ENCODE results near the gene REXO4.
"Not testable (repeated sequence)": the region's sequence is repeated elsewhere in the genome, so short reads cannot be mapped to it uniquely, and the experiment has no call there.

Gene REXO4

DNA sequence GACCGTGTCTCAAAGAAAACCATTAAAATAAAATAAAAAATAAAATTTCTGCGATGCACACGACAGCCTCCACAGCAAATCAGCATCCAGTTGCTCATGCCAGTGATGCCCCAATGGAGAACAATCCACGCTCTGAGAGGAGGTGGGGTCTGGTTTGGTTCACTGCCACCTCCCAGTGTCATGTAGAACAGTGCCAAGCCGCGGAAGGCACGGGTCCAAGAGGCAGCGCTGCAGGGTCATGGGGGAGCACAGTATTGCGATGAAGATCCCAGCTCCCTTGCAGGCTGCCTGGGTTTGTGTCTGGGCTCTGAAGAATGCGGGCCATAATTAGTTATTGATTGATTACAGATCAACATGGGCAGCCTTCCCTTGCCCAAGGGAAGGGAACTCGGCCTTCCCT is 35.8 kb upstream of the REXO4 start:
- no peaks in the 10 kb centered on the region for H3K36me3 Mint-ChIP-seq (ENCODE audit: low read depth)
- H3K4me3 Mint-ChIP-seq, result no peak overlapping the region
- H3K27me3 Mint-ChIP-seq (ENCODE audit: low read depth, poor library complexity), result peaks cover 6% of the 10 kb centered on the region
- DNase-seq, result no peak
- H3K27ac Mint-ChIP-seq, result peak overlapping the region; percentile 55
- no peaks in the 10 kb centered on the region for H3K9me3 Mint-ChIP-seq
- TF ChIP-seq, protein P1, sequence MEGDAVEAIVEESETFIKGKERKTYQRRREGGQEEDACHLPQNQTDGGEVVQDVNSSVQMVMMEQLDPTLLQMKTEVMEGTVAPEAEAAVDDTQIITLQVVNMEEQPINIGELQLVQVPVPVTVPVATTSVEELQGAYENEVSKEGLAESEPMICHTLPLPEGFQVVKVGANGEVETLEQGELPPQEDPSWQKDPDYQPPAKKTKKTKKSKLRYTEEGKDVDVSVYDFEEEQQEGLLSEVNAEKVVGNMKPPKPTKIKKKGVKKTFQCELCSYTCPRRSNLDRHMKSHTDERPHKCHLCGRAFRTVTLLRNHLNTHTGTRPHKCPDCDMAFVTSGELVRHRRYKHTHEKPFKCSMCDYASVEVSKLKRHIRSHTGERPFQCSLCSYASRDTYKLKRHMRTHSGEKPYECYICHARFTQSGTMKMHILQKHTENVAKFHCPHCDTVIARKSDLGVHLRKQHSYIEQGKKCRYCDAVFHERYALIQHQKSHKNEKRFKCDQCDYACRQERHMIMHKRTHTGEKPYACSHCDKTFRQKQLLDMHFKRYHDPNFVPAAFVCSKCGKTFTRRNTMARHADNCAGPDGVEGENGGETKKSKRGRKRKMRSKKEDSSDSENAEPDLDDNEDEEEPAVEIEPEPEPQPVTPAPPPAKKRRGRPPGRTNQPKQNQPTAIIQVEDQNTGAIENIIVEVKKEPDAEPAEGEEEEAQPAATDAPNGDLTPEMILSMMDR (IDR thresholded peaks at IDR 0.05), result no peak
- H3K4me1 Mint-ChIP-seq, result peaks cover under 1% of the 10 kb centered on the region

DNA sequence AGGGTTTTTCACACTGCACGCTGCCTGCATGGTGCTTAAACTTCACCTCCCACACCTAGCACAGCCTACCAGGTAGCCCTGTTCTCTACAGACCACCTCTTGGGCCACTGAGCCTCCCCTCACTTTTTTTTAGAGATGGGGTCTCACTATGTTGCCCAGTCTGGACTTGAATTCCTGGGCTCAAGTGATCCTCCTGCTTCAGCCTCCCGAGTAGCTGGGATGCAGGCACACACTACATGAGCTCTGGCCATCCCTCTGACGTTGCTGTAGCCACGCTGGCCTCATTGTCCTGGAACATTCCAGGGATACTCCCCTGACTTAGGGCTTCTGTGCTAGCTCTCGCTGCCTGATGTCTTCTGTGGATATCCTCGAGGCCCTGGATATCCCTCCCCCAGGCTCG is 34.8 kb upstream of the REXO4 start:
- Mint-ChIP-seq H3K4me3 (no peak overlapping the region), H3K36me3 (ENCODE audit: low read depth) (no peaks in the 10 kb centered on the region), H3K27me3 (ENCODE audit: low read depth, poor library complexity) (peaks cover 6% of the 10 kb centered on the region), H3K9me3 (no peaks in the 10 kb centered on the region), H3K27ac (no peak overlapping the region), H3K4me1 (no peaks in the 10 kb centered on the region)
- DNase-seq, result no peak
- TF ChIP-seq, protein P1 (IDR thresholded peaks at IDR 0.05), result no peak

DNA sequence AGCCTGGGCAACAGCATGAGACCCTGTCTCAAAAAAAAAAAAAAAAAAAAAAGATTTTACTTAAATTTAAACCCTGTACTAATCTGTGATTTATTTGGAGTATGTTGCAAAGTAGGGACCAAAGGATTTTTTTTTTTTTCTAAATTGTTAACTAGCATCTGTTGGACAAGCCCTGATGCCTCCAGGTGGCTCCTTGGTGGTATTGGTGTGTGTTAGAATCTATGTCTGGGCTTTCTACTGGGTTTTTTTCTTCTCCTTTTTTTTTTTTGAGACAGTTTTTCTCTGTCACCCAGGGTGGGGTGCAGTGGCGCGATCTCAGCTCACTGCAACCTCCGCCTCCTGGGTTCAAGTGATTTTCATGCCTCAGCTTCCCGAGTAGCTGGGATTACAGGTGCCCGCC is 34.1 kb upstream of the REXO4 start:
- H3K36me3 Mint-ChIP-seq (ENCODE audit: low read depth); H3K4me1 Mint-ChIP-seq; H3K9me3 Mint-ChIP-seq; H3K27me3 Mint-ChIP-seq (ENCODE audit: low read depth, poor library complexity); H3K4me3 Mint-ChIP-seq; DNase-seq; H3K27ac Mint-ChIP-seq: not testable (repeated sequence)

DNA sequence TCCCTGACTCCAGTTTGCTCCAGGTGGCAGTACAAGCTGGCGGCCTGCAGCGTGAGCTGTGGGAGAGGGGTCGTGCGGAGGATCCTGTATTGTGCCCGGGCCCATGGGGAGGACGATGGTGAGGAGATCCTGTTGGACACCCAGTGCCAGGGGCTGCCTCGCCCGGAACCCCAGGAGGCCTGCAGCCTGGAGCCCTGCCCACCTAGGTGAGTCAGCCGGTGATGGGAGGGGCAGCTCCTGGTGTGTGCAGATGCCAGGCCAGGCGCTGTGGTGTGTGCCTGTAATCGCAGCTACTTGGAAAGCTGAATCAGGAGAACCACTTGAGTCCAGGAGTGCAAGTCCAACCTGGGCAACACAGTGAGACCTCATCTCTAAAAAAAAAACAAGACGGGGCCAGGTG is 31.9 kb upstream of the REXO4 start:
- DNase-seq, result no peak
- Mint-ChIP-seq H3K27me3 (ENCODE audit: low read depth, poor library complexity) (peaks cover 12% of the 10 kb centered on the region), H3K4me1 (peaks cover 6% of the 10 kb centered on the region), H3K27ac (no peak overlapping the region), H3K9me3 (no peaks in the 10 kb centered on the region), H3K36me3 (ENCODE audit: low read depth) (no peaks in the 10 kb centered on the region), H3K4me3 (no peak overlapping the region)
- TF ChIP-seq, protein P1 (IDR thresholded peaks at IDR 0.05), result no peak

DNA sequence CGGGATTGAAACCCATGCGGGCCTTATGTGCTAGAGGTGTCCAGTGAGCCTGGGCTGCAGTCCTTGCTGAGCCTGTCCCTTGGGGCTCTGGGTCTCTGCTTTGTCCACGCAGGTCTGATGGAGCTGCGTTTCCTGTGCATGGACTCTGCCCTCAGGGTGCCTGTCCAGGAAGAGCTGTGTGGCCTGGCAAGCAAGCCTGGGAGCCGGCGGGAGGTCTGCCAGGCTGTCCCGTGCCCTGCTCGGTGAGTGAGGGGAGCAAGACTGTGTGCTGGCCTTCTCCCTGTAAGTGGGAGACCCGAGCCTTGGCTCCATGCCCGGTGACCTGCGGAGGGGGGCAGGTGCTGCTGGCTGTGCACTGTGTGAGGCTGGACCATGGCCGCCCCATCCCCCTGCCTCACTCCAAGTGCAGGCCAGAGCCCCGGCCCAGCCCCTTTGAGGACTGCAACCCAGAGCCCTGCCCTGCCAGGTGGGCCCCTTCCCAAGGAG is 30.7 kb upstream of the REXO4 start:
- Mint-ChIP-seq H3K9me3 (no peaks in the 10 kb centered on the region), H3K4me3 (no peak overlapping the region), H3K27ac (no peak overlapping the region), H3K36me3 (ENCODE audit: low read depth) (no peaks in the 10 kb centered on the region), H3K4me1 (peaks cover 11% of the 10 kb centered on the region), H3K27me3 (ENCODE audit: low read depth, poor library complexity) (peaks cover 12% of the 10 kb centered on the region)
- no peak for DNase-seq
- TF ChIP-seq, protein P1 (IDR thresholded peaks at IDR 0.05), result no peak

DNA sequence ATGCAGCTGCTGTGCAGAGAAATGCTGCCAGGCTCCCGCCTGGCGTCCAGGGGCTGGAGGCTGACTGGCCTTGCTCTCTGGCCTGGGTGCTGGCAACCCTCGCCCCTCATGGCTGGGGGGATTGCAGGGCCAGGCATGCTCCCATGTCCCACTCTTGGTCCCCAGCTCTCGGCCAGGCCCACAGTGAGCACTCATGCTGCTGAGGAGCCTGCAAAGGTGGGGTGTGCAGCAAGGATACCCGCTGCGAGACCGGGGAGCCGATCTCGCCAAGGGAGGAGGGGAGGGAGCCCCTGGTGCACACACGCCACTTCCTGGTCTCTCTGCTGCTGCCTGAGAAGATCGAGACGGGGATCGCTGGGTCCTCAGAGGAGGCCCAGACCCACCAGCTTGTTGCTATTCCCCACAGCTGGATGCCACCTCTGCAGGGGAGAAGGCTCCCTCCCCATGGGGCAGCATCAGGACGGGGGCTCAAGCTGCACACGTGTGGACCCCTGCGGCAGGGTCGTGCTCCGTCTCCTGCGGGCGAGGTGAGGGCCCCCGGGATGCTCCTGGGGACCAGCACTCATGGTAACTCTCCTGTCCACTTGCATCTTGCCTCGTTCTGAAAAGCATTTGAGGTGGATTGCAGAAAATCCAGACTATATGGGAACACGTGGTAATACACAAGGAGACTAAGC is 27.6 kb upstream of the REXO4 start:
- Mint-ChIP-seq H3K4me3 (no peak overlapping the region), H3K27ac (no peak overlapping the region), H3K4me1 (peaks cover 18% of the 10 kb centered on the region), H3K36me3 (ENCODE audit: low read depth) (no peaks in the 10 kb centered on the region), H3K9me3 (no peaks in the 10 kb centered on the region), H3K27me3 (ENCODE audit: low read depth, poor library complexity) (peaks cover 6% of the 10 kb centered on the region)
- TF ChIP-seq, protein P1 (IDR thresholded peaks at IDR 0.05), result no peak
- DNase-seq, result no peak

All from nephron progenitor cell (in vitro differentiated cells).